Astrocyte of the cerebellum (primary cell): ENCODE data around the gene MOB2.

Source experiments
- DNase-seq: peaks from one replicate; pipeline ENCODE4 v3.0.0-alpha.2; 2011; ENCODE audit warnings: low read depth
- H3K4me3 ChIP-seq: 2 replicates; pipeline ENCODE4 v1.5.1; 2011; ENCODE audit warnings: mild to moderate bottlenecking, low read depth, low read length, moderate library complexity
- in situ Hi-C: cut with HindIII; loops from 2 replicates; pipeline ENCODE4 v1.10.0; 2017; ENCODE audit warnings: low sequenced_read_pairs
- TF ChIP-seq, protein P1 (sequence below): IDR thresholded peaks from 2 replicates; pipeline ENCODE4 v1.5.1; 2012; ENCODE audit warnings: low read length, low read depth, moderate library complexity, mild to moderate bottlenecking; ENCODE audit errors: missing control alignments

MOB2 gene

DNA sequence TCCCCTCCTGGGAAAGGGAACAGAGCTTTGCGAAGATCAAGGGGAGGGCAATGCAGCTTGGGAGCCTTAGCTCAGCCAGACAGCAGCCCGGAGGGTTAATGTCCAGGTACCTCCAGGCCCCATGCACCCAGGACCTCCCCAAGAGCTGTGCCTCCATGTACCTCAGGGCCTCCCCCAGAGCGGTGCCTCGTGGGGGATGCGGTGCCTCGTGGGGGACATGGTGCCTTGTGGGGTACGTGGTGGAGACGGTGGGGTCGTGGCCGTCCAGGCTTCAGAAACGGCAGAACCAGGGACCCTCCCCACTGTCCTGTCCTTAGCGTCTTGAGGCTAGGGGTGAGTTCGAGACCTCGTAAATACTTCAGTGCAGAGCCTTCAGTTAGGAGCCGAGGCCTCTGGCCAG is 63.6 kb downstream of the MOB2 start:
- TF ChIP-seq, protein P1, sequence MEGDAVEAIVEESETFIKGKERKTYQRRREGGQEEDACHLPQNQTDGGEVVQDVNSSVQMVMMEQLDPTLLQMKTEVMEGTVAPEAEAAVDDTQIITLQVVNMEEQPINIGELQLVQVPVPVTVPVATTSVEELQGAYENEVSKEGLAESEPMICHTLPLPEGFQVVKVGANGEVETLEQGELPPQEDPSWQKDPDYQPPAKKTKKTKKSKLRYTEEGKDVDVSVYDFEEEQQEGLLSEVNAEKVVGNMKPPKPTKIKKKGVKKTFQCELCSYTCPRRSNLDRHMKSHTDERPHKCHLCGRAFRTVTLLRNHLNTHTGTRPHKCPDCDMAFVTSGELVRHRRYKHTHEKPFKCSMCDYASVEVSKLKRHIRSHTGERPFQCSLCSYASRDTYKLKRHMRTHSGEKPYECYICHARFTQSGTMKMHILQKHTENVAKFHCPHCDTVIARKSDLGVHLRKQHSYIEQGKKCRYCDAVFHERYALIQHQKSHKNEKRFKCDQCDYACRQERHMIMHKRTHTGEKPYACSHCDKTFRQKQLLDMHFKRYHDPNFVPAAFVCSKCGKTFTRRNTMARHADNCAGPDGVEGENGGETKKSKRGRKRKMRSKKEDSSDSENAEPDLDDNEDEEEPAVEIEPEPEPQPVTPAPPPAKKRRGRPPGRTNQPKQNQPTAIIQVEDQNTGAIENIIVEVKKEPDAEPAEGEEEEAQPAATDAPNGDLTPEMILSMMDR = no peak
- in situ Hi-C loops = no loop called here
- no peak for DNase-seq
- H3K4me3 ChIP-seq = no peak overlapping the region

DNA sequence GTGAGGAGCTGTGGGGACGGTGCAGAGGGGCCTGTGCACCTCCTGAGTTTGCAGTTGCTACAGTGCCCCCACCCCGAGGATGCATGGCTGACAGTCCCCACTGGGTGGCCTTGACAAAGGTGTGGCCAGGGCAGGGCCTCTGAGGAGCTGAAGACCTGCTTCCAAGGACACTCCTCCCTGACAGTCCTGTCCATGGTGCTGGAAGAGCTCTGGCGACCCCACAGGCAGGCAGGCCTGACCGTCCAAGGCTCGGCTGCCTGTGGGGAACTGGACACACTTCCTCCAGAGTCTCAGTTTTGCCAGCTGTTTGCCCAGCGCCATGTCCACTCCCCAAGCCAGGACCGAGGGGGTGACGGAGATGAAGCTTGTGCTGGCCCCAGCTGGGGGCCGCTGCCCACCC is 64.1 kb downstream of the MOB2 start:
- no peak overlapping the region for H3K4me3 ChIP-seq
- no peak for DNase-seq
- TF ChIP-seq, protein P1 = no peak
- in situ Hi-C loops = no loop called here

DNA sequence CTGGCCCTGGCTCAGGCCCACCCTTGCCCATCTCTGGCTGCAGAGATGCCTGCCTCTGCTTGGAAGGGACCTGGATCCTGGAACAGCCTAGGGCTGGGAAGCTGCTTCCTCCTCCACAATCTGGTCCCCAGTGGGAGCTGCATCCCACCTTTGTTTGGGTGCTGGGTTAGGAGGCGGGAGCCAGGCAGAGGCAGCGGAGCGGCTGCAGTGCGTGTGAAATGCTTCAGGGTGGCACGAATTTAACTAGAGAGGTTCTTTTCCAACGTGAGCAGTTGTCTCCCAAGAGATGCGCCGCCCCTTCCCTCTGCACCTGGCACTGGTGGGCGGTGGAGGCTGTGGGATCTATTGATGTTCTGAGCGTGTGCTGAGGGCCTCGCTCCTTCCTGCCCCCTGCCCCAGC is 65.3 kb downstream of the MOB2 start:
- H3K4me3 ChIP-seq = no peak overlapping the region
- in situ Hi-C loops = no loop called here
- TF ChIP-seq, protein P1 = no peak
- no peak for DNase-seq

DNA sequence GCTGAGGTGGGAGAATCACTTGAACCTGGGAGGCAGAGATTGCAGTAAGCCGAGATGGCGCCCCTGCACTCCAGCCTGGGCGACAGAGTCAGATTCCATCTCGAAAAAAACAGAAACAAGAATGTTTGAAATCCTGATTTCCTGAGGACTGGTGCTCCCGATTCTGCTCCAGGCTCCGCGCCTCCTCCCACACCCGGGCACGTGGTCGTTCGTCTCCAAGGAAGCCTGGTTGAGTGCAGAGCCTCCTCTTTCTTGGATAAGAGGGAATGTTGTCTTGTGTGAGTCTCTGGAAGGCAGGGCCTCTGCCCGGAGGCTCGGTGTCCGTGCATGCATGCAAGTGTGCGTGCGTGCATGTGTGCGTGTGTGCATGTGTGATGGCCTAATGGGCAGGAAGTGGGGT is 66.8 kb downstream of the MOB2 start:
- no peak overlapping the region for H3K4me3 ChIP-seq
- in situ Hi-C loops = no loop called here
- no peak for DNase-seq
- TF ChIP-seq, protein P1 = no peak
